AML-193 (cell line): ENCODE data around the gene TSPAN5.
A peak's percentile ranks its signal among the peaks of the same experiment; 100 is the strongest.
"Not testable (repeated sequence)": the region's sequence is repeated elsewhere in the genome, so short reads cannot be mapped to it uniquely, and the experiment has no call there.

Source experiments
- DNase-seq, 2 experiments: peaks; one replicate each; lab custom pipeline; 2025; lab: John Stamatoyannopoulos, UW

TSPAN5 gene

DNA sequence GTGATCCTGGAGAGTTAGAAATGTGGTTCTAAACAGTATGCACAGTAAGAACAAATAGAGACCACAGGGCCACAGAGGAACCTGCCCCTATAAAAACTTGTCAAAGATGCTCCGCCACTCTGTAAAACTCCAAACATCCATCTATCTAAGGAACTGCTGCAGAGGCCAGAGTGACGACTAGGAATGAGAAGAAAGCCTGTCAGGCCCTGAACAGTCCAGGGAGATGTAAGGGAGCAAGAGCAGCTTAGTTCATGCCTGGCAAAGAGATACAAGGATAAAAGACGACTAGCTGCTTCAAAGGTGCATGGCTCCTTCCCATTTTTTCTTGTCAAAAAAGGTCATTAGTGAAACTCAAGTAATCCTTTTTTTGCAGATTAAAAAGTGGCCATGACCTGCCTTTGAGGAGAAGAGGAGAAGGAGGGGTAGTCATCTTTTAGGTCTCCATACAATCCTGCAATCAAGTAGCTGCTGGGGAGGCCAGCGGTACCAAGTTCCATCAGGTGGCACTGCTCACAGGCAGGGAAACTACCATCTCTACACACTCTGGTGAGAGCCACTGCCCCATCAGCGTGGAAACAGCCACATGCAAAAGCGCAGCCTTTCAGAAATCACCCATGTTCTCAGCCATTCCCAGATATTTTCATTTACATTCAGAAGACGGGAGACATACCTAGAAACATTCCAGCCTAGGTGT, 162.1 kb downstream of the TSPAN5 start:
- no peak for DNase-seq

DNA sequence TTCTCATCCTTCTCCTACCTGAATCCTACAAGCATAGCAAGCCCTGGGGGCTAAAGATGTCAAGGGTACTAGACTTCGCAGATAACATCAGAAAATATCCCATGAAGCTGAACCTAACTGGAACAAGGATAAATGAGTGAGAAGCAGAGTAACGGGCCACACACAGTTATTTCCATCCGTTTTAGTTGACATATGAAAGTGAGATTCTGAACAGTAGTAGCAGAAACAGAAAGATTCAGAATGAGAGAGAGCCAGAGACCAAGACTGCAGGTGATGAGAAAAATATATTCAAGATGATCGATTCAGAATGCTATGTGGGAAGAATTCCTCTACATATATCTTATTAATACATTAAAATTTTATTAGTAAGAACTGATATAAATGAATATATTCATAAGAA, 165.1 kb downstream of the TSPAN5 start:
- DNase-seq, result no peak

DNA sequence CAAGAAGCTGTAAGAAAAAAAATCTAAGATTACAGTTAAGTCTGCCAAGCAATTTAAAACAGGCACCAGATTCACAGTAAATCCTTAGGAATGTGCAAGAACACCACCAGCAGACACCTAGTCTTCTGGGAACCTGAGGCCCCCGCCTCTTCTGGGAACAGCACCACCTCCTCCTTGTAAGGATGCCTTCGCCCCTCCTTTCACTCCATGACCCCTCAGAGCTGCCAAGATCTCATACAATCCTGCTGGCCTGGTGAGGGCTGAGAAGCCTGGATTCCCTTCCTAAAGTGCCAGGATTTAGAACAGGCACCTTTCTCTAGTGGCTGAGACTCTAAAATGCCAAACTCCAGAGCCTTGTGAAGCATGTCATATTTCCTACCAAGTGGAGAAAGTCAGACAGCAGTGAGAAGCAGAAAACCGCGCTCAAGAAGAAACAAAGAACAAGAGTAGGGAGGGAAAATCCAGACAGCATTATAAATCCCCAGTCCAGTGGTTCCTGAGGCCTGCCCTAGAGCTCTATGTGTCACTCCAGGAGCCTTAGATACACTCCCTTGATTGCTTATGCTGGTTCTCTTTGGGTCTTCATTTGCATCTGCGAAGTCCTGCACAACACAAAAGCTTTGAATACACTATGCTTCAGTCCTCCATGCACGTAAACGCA, 166.4 kb downstream of the TSPAN5 start:
- no peak for DNase-seq

DNA sequence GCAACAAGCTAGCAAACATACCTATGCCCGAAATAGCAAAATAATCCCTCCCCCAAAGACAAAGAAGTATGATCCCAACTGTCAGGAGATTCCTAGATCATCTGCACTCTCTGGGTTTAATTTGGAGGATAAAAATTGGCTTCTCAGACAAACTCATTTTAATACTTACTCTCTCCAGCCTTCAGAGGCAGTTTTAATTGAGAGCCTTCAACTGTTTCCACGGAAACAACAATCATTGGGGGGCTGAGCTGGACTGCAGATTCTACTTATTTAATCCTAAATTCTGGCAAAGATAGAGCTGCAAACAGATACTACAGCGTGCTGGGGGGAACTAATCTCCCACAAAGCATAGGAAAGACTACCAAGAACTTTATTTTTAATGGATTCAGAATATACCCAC, 168.2 kb downstream of the TSPAN5 start:
- DNase-seq, result no peak

DNA sequence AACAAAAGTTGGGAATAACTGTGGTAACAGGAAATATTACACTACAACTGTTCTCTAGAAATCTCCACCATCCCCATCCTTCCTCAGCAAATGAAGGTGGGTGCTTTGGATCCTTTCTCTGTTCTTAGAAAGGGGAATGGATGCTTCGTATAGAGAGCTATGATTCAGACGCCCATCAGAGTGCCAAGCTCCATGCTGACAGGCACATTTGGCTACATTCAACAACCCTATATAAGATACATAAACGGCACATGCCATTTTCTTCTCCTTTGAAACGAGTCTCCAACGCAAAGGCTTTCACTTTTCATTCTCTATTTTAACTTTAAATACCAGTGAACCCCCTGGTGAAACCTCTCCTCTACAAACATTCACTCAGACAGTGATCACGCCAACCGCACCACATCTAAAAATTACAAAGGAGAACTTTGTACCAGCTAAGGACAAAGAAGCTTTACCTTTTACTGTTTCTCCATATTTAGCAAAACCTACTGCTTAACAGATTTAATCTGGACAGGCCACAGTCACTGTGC, 172.5 kb downstream of the TSPAN5 start:
- no peak for DNase-seq

DNA sequence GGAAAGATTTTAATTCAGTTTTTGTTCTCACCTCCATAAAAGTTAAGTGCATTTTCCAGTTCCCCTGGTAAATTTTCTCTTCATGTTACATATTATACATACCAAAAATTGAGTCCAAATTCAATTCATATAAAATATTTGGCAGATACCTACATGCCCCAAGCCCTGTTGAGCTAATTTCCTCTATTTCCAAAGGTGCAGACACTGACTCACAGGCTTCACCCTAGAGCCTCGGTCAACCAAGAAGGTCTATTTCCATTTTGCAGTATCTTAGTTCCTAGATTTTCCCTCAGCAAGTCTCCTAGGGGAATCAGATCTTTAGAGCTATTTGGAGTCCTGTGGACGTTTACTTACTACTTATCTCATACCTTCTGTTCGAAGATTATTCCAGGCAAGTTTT, 174.4 kb downstream of the TSPAN5 start:
- DNase-seq, result no peak

DNA sequence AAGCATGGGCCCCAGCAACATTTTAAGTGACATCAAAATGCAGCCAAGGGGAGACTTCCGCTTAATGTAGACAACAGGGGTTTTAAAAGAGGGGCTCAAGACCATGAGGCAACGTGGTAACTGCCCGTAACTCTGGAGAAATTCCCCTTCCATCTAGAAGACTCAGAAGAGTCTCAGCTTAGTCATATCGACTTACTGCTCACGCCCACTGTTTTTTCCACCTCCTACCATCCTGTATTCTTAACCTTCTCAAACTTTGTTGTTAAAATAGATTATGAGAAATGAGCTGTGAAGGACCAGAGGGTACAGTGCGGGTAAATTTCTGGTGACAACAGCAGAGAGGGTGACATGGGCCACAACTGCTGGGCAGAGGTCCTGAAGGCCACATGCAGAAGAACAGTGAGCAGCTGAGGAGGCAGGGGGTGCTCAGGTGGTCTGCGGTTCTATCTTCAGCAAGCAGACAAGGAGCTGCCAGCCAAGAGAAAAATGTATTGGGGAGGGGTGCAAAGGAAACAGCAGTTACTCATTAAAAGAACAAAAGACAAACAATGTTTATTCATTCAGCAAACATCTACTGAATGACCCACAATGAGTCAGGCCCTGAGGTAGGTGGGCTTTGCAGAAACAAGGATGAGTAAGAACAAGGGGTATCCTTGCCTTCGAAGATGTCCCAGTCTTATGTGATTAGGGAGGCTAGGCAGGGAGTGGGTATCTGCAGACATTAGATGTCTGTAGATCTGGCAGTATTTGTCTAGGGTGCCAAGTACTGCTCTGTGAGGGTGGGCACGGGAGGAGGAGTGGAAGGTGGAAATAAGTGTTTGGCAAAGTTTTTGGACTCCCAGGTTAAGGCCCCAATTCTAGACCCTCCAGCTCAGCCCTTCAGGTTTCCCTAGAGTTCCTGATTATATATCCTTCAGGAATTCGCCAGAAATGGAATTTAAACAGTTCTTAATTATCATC, 175.3 kb downstream of the TSPAN5 start:
- no peak for DNase-seq

DNA sequence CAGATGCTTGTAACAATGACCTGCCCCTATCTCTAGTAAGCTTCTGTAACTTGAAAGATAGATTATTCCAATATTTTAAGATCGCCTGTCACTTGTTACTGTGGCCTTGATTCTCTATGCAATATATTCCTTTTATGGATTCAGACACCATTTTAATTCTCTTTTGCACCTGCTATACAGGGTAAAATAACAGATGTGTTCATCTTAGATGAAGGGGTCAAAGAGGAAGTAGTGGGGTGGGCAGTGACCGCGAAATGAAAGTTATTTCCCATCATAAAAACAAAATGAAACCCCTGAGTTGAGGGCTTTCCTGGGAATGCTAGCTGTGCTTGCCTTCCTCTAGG, 175.9 kb downstream of the TSPAN5 start:
- no peak for DNase-seq

DNA sequence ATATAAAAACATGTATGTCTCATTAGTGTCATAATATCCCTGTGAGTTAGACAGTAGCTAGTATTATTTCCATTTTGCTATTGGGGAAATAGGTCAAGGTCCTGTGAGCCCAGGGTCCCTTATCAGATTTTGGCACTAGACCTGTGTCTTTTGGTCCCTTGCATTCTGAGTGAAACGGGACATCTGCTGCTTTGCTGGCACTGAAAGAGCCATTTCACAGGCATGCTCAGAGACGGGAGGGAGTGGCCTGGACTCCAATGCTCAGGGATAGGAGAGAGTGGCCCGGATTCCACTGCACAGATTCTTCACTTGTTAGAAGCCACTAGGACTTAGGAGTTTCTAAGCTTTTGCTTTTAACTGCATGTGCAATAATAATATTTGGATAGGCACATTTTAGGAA, 177.2 kb downstream of the TSPAN5 start:
- no peak for DNase-seq

DNA sequence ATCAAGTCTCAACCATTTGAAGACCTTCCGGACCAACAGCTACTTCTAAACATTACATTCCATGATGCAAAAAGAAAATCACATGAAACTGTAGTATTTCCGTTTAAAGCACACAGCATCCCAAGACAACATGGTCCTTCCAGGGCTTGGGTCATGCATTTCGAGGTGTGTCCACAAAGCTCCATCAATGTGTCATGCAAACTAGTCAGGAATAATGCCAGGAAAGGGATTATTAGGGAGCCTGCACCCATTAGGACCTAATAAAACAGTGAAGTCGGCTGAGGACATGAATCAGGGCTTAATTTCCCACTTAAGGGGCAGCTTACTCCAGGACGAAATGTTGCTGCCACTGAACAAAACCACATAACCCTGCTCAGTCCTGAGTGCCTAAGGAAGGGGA, 177.9 kb downstream of the TSPAN5 start:
- no peak for DNase-seq

DNA sequence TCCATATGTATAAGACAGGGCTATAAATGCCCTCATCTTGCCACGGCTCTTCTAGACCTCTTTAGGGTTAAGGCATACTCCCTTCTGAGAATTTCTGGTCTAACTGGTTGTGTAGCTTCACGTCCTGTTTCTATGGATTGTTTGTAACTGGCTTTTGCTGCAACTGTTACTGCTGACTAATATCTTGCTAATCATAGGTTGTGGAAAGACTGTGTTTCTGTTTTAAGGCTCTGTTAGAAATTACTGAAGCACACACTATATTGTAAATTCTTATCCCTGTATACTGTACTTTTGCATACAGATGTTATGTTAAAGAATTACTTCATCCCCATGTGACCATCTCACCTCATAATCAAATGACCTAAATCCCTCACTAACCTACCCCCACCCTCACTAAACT, 178.8 kb downstream of the TSPAN5 start:
- not testable (repeated sequence) for DNase-seq

DNA sequence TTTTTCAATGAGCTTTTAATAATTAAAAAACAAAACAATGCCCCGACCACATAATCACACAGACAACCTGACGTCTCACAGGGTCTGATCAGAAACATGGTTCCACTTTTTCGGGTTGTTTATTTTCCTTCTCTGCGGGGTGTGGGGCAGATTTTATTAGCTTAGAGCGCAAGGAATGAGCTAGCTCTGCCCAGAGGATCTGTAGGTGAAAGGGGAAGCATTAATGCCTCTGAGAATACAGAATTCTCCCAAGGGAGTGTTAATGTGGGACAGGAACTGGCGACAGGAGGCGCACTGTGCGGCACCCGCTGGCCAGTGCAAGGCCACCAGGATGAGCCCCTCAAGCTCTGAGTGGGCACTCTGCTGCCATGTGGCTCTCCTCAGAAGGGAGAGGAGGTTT, 181.5 kb downstream of the TSPAN5 start:
- no peak for DNase-seq

DNA sequence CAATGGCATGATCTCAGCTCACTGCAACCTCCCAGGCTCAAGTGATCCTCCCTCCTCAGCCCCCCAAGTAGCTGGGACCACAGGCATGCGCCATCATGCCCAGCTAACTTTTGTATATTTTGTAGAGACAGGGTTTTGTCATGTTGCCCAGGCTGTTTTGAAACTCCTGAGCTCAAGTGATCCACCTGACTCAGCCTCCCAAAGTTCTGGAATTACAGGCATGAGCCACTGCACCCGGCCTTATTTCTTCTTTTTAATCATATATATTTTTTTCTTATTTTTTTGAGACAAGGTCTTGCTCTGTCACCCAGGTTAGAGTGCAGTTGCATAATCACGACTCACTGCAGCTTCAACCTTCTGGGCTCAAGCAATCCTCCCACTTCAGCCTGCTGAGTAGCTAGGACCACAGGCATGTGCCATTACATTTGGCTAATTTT, 184.0 kb downstream of the TSPAN5 start:
- DNase-seq, result peak in 1 of 2 experiments; percentile 17

DNA sequence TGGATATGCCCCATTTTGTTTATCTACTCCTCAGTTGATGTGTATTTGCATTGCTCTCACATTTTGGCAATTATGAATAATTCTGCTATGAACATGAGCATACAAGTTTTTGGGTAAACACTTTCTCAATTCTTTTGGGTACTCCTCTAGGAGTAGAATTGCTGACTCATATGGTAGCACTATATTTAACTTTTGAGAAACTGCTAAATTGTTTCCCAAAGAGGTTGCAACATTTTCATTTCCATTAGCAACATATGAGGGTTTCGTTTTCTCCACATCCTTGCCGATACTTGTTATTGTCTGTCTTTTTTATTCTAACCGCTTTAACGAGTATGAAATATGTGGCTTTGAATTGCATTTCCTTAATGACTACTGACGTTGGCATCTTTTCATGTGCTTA, 185.4 kb downstream of the TSPAN5 start:
- DNase-seq, result peak in 1 of 2 experiments; percentile 7

DNA sequence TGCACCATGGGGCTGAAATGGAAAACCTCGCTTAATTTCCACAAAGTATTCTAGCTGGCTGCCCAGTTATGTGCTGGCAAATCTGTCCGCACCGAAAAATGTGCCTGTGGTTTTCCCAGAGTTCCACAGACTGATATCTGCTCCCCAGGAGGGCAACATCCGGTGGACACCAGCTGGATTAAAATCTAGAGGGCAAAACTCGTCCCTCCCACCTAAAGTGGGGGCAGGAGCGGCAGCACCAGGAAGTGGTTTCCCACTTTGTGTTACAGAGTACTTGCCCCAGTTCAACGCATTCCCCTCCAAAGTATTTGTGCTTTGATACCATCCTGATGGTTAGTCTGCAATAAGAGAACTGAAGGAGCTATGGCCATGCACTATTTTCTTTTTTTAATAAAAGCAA, 187.6 kb downstream of the TSPAN5 start:
- no peak for DNase-seq

DNA sequence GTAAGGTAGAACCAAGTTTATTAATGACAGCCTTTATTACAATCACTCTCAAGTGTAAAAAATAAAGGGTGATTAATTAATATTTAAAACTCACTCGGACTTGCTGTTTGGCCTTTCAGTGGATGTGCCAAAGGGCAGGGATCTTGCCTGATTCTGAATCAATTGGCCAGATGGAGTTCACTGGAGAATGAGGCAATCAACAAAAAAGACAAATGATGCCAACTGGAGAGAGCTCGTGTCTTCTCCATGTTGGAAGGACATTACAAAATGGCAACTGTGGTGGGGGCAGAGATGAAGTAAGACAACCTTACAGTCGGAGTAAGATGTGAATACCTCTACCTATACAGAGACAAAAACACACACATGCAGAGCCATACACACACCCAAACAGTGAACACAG, 188.0 kb downstream of the TSPAN5 start:
- no peak for DNase-seq

DNA sequence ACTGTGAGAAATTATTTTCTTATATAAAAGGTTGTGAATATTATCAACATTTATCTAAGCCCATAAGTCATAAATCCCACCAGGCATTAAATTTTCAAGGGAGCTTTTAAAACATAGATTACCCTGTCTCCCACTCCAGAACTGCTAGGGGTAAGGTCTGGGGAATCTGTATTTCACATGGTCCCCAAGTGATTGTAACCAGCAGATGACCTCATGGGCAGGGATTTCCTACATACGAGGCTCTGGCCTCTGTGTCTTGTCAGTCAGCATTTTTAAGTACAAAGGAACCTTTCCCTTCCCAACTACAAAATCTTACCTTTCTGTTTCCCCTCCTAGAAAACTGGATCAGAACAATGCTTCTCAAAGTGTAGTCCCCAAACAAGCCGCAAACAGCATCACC, 188.6 kb downstream of the TSPAN5 start:
- no peak for DNase-seq

DNA sequence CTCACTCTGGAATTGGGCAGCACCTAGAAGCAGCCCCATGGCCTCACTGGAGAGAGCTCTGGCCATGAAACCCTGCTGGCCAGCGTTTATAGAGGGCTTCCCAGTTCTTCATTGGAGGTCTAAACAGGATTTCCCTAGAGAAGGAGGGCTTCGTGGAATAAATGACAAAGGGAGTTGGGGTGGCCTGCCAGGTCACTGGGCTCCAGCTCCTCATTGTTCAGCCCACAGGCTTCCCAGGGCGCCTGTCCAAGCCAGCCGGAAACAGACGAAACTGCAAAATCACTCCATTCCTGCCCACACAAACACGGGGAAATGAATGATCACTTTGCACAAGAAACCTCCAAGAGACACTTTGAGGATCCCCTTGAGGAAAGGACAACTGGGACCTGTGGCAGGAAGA, 189.7 kb downstream of the TSPAN5 start:
- no peak for DNase-seq

DNA sequence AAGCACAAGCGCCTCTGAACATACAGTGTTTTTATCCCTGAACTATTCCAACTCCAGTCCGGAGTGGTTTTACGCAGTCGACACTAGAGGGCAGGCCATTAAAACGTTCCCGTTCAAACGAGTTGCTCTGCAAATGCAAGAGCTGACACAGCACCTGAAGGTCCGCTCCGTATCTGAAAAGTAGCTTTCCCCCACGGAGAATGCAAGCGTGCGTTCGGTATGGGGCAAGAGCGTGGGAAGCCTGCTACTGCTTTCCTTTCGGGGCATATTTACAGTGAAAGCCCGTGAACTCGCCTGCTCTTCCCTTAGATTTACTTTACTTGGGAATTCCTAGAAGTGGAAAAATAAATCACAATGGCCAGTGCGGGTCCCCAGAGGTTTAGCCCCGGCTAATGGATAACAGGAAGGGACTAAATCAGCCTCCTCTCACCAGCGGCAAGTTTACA, 190.8 kb downstream of the TSPAN5 start:
- peak; percentile 58 to 68 for DNase-seq

DNA sequence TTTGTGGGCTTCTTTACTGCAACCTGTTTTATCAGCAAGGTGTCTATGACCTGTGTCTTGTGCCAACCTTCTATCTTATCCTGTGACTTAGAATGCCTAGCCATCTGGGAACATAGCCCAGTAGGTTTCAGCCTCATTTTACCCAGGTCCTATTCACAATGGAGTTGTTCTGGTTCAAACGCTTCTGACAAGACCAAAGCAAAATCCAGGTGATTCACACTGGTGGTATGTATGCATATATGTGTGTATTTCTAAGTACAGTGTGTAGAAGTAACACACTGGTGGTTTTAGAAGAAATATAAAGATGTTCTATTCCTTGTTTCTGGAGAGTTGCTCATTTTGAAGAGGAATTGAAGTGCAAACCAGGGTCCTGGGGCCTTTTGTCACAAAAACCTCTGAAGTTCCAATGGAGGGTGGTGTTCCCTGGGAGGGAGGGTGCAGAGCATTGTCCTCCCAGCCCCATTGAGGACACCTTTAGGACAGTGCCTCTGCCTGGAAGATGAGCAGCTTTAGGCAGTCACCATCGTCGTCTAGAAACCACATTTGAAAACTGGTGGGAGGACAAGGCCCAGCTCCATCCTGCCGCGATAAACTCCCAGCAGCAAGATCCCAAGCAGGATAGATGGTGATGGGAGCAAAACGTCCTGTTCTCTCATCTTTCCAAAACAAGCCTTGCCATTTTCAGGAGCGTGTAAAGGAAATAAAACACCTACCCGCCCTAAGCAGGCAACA, 191.4 kb downstream of the TSPAN5 start:
- no peak for DNase-seq

DNA sequence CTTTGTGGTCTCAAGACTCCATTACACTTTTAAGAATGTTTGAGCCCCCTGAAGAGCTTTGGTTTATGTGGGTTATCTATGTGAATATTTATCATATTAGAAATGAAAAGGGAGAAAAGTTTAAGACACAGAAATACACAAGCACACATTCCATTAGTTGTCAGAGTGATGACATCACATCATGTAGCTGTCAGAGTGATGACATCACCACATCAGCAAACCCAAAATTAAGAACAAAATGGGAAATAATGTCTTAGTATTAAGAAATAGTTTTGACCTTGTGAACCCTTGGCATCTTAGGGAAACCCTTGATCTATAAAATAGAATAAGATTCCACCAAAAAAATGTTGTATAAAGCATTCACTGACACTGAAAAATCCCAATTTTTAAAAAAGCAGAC, 195.9 kb downstream of the TSPAN5 start:
- DNase-seq, result no peak
